GM21515 (cell line): ENCODE measurements around the gene SAT2.
"Not testable (repeated sequence)": the region's sequence is repeated elsewhere in the genome, so short reads cannot be mapped to it uniquely, and the experiment has no call there.

Experiments
- ATAC-seq: cut with Tn5 transposase; IDR thresholded peaks from one replicate; pipeline ENCODE4 v1.9.1; 2021; ENCODE audit not compliant: unreplicated experiment

SAT2 gene

GRCh38 chr17:7627250-7628121 lies at the start of gene SAT2:
Gene SAT2 (minus strand): TSS chr17:7627821. CDS start chr17:7627635, 186 bp downstream.
- ATAC-seq = peak; percentile 83

GRCh38 chr17:7676533-7676932 lies 48.9 kb upstream of the SAT2 start:
- no peak for ATAC-seq

- no peak for ATAC-seq
Measured at GRCh38 chr17:7674934-7675333, 47.3 kb upstream of the SAT2 start.

- ATAC-seq = no peak
Measured at GRCh38 chr17:7673239-7673638, 45.6 kb upstream of the SAT2 start.

GRCh38 chr17:7668482-7668881 lies 40.9 kb upstream of the SAT2 start:
- no peak for ATAC-seq

- no peak for ATAC-seq
Measured at GRCh38 chr17:7667656-7668406, 40.2 kb upstream of the SAT2 start.

- ATAC-seq = no peak
Measured at GRCh38 chr17:7656958-7657609, 29.5 kb upstream of the SAT2 start.

- ATAC-seq = no peak
Measured at GRCh38 chr17:7655541-7655840, 27.9 kb upstream of the SAT2 start.

- no peak for ATAC-seq
Measured at GRCh38 chr17:7654832-7655540, 27.4 kb upstream of the SAT2 start.

- no peak for ATAC-seq
Measured at GRCh38 chr17:7652388-7653356, 25.1 kb upstream of the SAT2 start.

GRCh38 chr17:7651665-7652387 lies 24.2 kb upstream of the SAT2 start:
- ATAC-seq = no peak

GRCh38 chr17:7651097-7651664 lies 23.6 kb upstream of the SAT2 start:
- ATAC-seq = no peak

- ATAC-seq = no peak
Measured at GRCh38 chr17:7650509-7651096, 23.0 kb upstream of the SAT2 start, which contains the start of gene ATP1B2. Gene ATP1B2 (plus strand): TSS chr17:7650926. CDS start chr17:7651519, 593 bp downstream.

GRCh38 chr17:7647018-7647417 lies 19.4 kb upstream of the SAT2 start:
- ATAC-seq = no peak

GRCh38 chr17:7646457-7646856 lies 18.8 kb upstream of the SAT2 start:
- no peak for ATAC-seq

- no peak for ATAC-seq
Measured at GRCh38 chr17:7644775-7645174, 17.2 kb upstream of the SAT2 start.

GRCh38 chr17:7641635-7642034 lies 14.0 kb upstream of the SAT2 start:
- not testable (repeated sequence) for ATAC-seq

GRCh38 chr17:7640783-7641182 lies 13.2 kb upstream of the SAT2 start:
- ATAC-seq = no peak

- no peak for ATAC-seq
Measured at GRCh38 chr17:7636163-7636562, 8.5 kb upstream of the SAT2 start.
